SK-N-SH treated with all-trans-retinoic acid at 6 μM for 48 hours (cell line): ENCODE measurements around the gene CDRT4.

Experiments
- ATAC-seq: fragments of 200-7000 bp; cut with Tn5 transposase; 3 replicates; pipeline ENCODE4 v1.9.1; 2020; ENCODE audit warnings: mild to moderate bottlenecking, moderate library complexity
- BACH2 ChIP-seq: fragments of 250-450 bp; sonication (Bioruptor Pico); IDR thresholded peaks from 2 replicates; pipeline ENCODE4 v1.9.0; 2021; ENCODE audit warnings: mild to moderate bottlenecking, borderline replicate concordance
- CREB5 ChIP-seq: fragments of 250-450 bp; sonication (Bioruptor Pico); IDR thresholded peaks from 2 replicates; pipeline ENCODE4 v1.5.1; 2020; ENCODE audit warnings: low read depth, mild to moderate bottlenecking, moderate library complexity
- CSDC2 ChIP-seq: fragments of 250-450 bp; sonication (Bioruptor Pico); IDR thresholded peaks from 2 replicates; pipeline ENCODE4 v1.5.0; 2020; ENCODE audit warnings: mild to moderate bottlenecking, moderate library complexity
- CSRNP3 ChIP-seq: fragments of 250-450 bp; sonication (Bioruptor Pico); IDR thresholded peaks from 2 replicates; pipeline ENCODE4 v1.5.1; 2021; ENCODE audit warnings: mild to moderate bottlenecking, moderate library complexity
- GLIS3 ChIP-seq: fragments of 250-450 bp; sonication (Bioruptor Pico); IDR thresholded peaks from 2 replicates; pipeline ENCODE4 v1.5.0; 2020; ENCODE audit warnings: mild to moderate bottlenecking, moderate library complexity
- ISL1 ChIP-seq: fragments of 250-450 bp; sonication (Bioruptor Pico); IDR thresholded peaks from 2 replicates; pipeline ENCODE4 v2.1.2; 2022; ENCODE audit warnings: mild to moderate bottlenecking, moderate library complexity
- PATZ1 ChIP-seq: fragments of 250-450 bp; sonication (Bioruptor Pico); IDR thresholded peaks from 2 replicates; pipeline ENCODE4 v1.8.0; 2020; ENCODE audit warnings: mild to moderate bottlenecking, moderate library complexity, borderline replicate concordance
- PPARA ChIP-seq: fragments of 250-450 bp; sonication (Bioruptor Pico); IDR thresholded peaks from 2 replicates; pipeline ENCODE4 v1.5.0; 2020; ENCODE audit warnings: mild to moderate bottlenecking, borderline replicate concordance
- RARB ChIP-seq: fragments of 250-450 bp; sonication (Bioruptor Pico); IDR thresholded peaks from 2 replicates; pipeline ENCODE4 v1.8.0; 2021; ENCODE audit warnings: mild to moderate bottlenecking, moderate library complexity
- SNAI2 ChIP-seq: fragments of 250-450 bp; sonication (Bioruptor Pico); IDR thresholded peaks from 2 replicates; pipeline ENCODE4 v1.5.0; 2020; ENCODE audit warnings: mild to moderate bottlenecking, moderate library complexity
- TCF4 ChIP-seq: fragments of 250-450 bp; sonication (Bioruptor Pico); IDR thresholded peaks from 2 replicates; pipeline ENCODE4 v1.8.0; 2021; ENCODE audit warnings: mild to moderate bottlenecking, moderate library complexity, borderline replicate concordance
- TOX ChIP-seq: fragments of 250-450 bp; sonication (Bioruptor Pico); IDR thresholded peaks from 2 replicates; pipeline ENCODE4 v1.8.0; 2021; ENCODE audit warnings: mild to moderate bottlenecking, moderate library complexity, borderline replicate concordance
- ZC3H10 ChIP-seq: fragments of 250-450 bp; sonication (Bioruptor Pico); IDR thresholded peaks from 2 replicates; pipeline ENCODE4 v1.5.1; 2021; ENCODE audit warnings: mild to moderate bottlenecking, moderate library complexity
- ZFP3 ChIP-seq: fragments of 250-450 bp; sonication (Bioruptor Pico); IDR thresholded peaks from 2 replicates; pipeline ENCODE4 v1.5.0; 2020; ENCODE audit warnings: mild to moderate bottlenecking, moderate library complexity
- ZFP30 ChIP-seq: fragments of 450-650 bp; formaldehyde crosslinking; IDR thresholded peaks from 2 replicates; pipeline ENCODE4 v1.5.0; 2022; ENCODE audit warnings: mild to moderate bottlenecking, moderate library complexity
- ZNF565 ChIP-seq: fragments of 450-650 bp; formaldehyde crosslinking; conservative IDR thresholded peaks from 2 replicates; pipeline ENCODE4 v1.5.0; 2020; ENCODE audit warnings: low read depth, mild to moderate bottlenecking, moderate library complexity
- ZNF70 ChIP-seq: fragments of 450-650 bp; formaldehyde crosslinking; IDR thresholded peaks from 2 replicates; pipeline ENCODE4 v1.5.0; 2020; ENCODE audit warnings: mild to moderate bottlenecking, moderate library complexity
- ZNF8 ChIP-seq: fragments of 450-650 bp; formaldehyde crosslinking; IDR thresholded peaks from 2 replicates; pipeline ENCODE4 v1.5.0; 2020; ENCODE audit warnings: mild to moderate bottlenecking, moderate library complexity
- TF ChIP-seq, protein P1 (sequence below): fragments of 250-450 bp; sonication (Bioruptor Pico); IDR thresholded peaks from 2 replicates; pipeline ENCODE4 v1.8.0; 2021; ENCODE audit warnings: low read depth, mild to moderate bottlenecking, moderate library complexity, borderline replicate concordance
- TF ChIP-seq, protein P2 (sequence below): fragments of 250-450 bp; sonication (Bioruptor Pico); IDR thresholded peaks from 2 replicates; pipeline ENCODE4 v1.5.0; 2020; ENCODE audit warnings: mild to moderate bottlenecking, moderate library complexity

The CDRT4 gene

GRCh38 chr17:15403276-15403939, 64.0 kb downstream of the CDRT4 start (continued):
- TF ChIP-seq PPARA (CRISPR knock-in tag), result no peak

DNA sequence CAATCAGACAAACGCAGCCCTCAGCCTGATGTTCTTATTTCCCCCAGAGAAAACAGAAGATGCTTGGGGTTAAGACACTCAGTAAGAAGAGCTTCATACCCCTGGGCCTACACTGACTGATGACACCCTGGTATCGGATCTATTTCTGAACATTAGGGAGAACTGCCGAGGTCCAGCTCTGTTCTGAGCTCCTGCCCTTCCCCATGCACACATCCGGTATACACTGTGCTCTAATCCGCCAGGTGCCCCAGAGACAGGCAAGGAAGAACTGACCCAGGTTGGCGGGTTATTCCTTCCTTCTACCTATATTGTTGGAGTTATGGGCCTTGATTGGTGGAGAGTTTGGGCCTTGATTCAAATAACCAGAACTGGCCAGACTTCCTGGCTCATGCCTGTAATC, 68.0 kb downstream of the CDRT4 start:
- TF ChIP-seq ZNF565 (CRISPR knock-in tag), result no peak
- TF ChIP-seq TOX (CRISPR knock-in tag), result no peak
- TF ChIP-seq CREB5 (CRISPR knock-in tag), result no peak
- TF ChIP-seq CSRNP3 (CRISPR knock-in tag), result no peak
- TF ChIP-seq, protein P1, sequence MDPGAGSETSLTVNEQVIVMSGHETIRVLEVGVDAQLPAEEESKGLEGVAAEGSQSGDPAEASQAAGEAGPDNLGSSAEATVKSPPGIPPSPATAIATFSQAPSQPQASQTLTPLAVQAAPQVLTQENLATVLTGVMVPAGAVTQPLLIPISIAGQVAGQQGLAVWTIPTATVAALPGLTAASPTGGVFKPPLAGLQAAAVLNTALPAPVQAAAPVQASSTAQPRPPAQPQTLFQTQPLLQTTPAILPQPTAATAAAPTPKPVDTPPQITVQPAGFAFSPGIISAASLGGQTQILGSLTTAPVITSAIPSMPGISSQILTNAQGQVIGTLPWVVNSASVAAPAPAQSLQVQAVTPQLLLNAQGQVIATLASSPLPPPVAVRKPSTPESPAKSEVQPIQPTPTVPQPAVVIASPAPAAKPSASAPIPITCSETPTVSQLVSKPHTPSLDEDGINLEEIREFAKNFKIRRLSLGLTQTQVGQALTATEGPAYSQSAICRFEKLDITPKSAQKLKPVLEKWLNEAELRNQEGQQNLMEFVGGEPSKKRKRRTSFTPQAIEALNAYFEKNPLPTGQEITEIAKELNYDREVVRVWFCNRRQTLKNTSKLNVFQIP (CRISPR knock-in tag), result no peak
- no peak for TF ChIP-seq PATZ1 (CRISPR knock-in tag)
- TF ChIP-seq, protein P2, sequence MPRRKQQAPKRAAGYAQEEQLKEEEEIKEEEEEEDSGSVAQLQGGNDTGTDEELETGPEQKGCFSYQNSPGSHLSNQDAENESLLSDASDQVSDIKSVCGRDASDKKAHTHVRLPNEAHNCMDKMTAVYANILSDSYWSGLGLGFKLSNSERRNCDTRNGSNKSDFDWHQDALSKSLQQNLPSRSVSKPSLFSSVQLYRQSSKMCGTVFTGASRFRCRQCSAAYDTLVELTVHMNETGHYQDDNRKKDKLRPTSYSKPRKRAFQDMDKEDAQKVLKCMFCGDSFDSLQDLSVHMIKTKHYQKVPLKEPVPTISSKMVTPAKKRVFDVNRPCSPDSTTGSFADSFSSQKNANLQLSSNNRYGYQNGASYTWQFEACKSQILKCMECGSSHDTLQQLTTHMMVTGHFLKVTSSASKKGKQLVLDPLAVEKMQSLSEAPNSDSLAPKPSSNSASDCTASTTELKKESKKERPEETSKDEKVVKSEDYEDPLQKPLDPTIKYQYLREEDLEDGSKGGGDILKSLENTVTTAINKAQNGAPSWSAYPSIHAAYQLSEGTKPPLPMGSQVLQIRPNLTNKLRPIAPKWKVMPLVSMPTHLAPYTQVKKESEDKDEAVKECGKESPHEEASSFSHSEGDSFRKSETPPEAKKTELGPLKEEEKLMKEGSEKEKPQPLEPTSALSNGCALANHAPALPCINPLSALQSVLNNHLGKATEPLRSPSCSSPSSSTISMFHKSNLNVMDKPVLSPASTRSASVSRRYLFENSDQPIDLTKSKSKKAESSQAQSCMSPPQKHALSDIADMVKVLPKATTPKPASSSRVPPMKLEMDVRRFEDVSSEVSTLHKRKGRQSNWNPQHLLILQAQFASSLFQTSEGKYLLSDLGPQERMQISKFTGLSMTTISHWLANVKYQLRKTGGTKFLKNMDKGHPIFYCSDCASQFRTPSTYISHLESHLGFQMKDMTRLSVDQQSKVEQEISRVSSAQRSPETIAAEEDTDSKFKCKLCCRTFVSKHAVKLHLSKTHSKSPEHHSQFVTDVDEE (CRISPR knock-in tag), result no peak
- TF ChIP-seq ZNF70 (CRISPR knock-in tag), result no peak
- TF ChIP-seq ISL1 (CRISPR knock-in tag), result no peak
- TF ChIP-seq ZFP30, result no peak
- no peak for TF ChIP-seq GLIS3
- no peak for TF ChIP-seq RARB
- TF ChIP-seq PPARA (CRISPR knock-in tag), result no peak
- no peak for TF ChIP-seq ZNF8
- TF ChIP-seq ZFP3 (CRISPR knock-in tag), result no peak
- TF ChIP-seq ZC3H10, result no peak
- TF ChIP-seq CSDC2, result no peak
- TF ChIP-seq BACH2 (CRISPR knock-in tag), result no peak
- ATAC-seq, result no peak

GRCh38 chr17:15398736-15399331, 68.6 kb downstream of the CDRT4 start:
- no peak for TF ChIP-seq TCF4 (CRISPR knock-in tag)
- TF ChIP-seq, all 23 proteins: peak for 0
- ATAC-seq, result peak; percentile 77

GRCh38 chr17:15398291-15398690, 69.1 kb downstream of the CDRT4 start:
- peak; percentile 66 for ATAC-seq
- TF ChIP-seq ZFP30 (no peak), TCF4 (CRISPR knock-in tag) (peak; percentile 21; the same call in 1 of the 2 replicates), SNAI2 (CRISPR knock-in tag) (no peak), CREB5 (CRISPR knock-in tag) (no peak), TOX (CRISPR knock-in tag) (0 out of 2 replicates have a peak, but pooled peaks have one; percentile 7)
